Measurements from ENCODE around the gene WSCD1.

- no peak for TF ChIP-seq CTCF (IDR thresholded peaks at IDR 0.05; ENCODE audit: low read length)
- TF ChIP-seq EZH2 (IDR thresholded peaks at IDR 0.05; ENCODE audit: borderline replicate concordance, low read length), result no peak
Measured at GRCh38 chr17:6110088-6110487, 39.9 kb downstream of the WSCD1 start.

All from OCI-LY1 (cell line).